ENCODE measurements around the gene FRS2.
"Not testable (repeated sequence)": the region's sequence is repeated elsewhere in the genome, so short reads cannot be mapped to it uniquely, and the experiment has no call there.

FRS2 gene

GRCh38 chr12:69588527-69588926, 118.3 kb downstream of the FRS2 start:
- DNase-seq: no peak

- DNase-seq: no peak
Measured at GRCh38 chr12:69589082-69589481, 118.9 kb downstream of the FRS2 start.

- DNase-seq: no peak
Measured at GRCh38 chr12:69595689-69596088, 125.5 kb downstream of the FRS2 start.

GRCh38 chr12:69598174-69598753, 128.1 kb downstream of the FRS2 start:
- DNase-seq: no peak

GRCh38 chr12:69600804-69601203, 130.6 kb downstream of the FRS2 start:
- DNase-seq: no peak

GRCh38 chr12:69601962-69602685, 131.9 kb downstream of the FRS2 start:
- no peak for DNase-seq

GRCh38 chr12:69602954-69603353, 132.8 kb downstream of the FRS2 start:
- DNase-seq: no peak

GRCh38 chr12:69603556-69603955, 133.4 kb downstream of the FRS2 start:
- not testable (repeated sequence) for DNase-seq

- not testable (repeated sequence) for DNase-seq
Measured at GRCh38 chr12:69604275-69604674, 134.1 kb downstream of the FRS2 start.

GRCh38 chr12:69608114-69608513, 137.9 kb downstream of the FRS2 start:
- no peak for DNase-seq

GRCh38 chr12:69610126-69610525, 139.9 kb downstream of the FRS2 start:
- DNase-seq: no peak

GRCh38 chr12:69610729-69611128, 140.5 kb downstream of the FRS2 start, which contains the start of gene LRRC10:
Gene LRRC10 (minus strand): TSS chr12:69610907. CDS start chr12:69610838, 69 bp downstream.
- no peak for DNase-seq

GRCh38 chr12:69613351-69613750, 143.2 kb downstream of the FRS2 start:
- DNase-seq: no peak

- no peak for DNase-seq
Measured at GRCh38 chr12:69616025-69616424, 145.8 kb downstream of the FRS2 start.

GRCh38 chr12:69619050-69619449, 148.9 kb downstream of the FRS2 start:
- DNase-seq: no peak

- no peak for DNase-seq
Measured at GRCh38 chr12:69620077-69620476, 149.9 kb downstream of the FRS2 start.

GRCh38 chr12:69620921-69621320, 150.7 kb downstream of the FRS2 start:
- no peak for DNase-seq

GRCh38 chr12:69621551-69621950, 151.4 kb downstream of the FRS2 start:
- no peak for DNase-seq

GRCh38 chr12:69623970-69624369, 153.8 kb downstream of the FRS2 start:
- DNase-seq: peak; percentile 81

- DNase-seq: no peak
Measured at GRCh38 chr12:69627501-69627900, 157.3 kb downstream of the FRS2 start.

Data from NCI-H69 (cell line).